ENCODE data around the gene LMAN1.

LMAN1 gene

GRCh38 chr18:59303656-59304195 is 55.3 kb downstream of the LMAN1 start:
- H3K27ac ChIP-seq = no peak overlapping the region
- TF ChIP-seq, protein P1, sequence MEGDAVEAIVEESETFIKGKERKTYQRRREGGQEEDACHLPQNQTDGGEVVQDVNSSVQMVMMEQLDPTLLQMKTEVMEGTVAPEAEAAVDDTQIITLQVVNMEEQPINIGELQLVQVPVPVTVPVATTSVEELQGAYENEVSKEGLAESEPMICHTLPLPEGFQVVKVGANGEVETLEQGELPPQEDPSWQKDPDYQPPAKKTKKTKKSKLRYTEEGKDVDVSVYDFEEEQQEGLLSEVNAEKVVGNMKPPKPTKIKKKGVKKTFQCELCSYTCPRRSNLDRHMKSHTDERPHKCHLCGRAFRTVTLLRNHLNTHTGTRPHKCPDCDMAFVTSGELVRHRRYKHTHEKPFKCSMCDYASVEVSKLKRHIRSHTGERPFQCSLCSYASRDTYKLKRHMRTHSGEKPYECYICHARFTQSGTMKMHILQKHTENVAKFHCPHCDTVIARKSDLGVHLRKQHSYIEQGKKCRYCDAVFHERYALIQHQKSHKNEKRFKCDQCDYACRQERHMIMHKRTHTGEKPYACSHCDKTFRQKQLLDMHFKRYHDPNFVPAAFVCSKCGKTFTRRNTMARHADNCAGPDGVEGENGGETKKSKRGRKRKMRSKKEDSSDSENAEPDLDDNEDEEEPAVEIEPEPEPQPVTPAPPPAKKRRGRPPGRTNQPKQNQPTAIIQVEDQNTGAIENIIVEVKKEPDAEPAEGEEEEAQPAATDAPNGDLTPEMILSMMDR (conservative IDR thresholded peaks at IDR 0.05) = no peak
- TF ChIP-seq ZFX (IDR thresholded peaks at IDR 0.05) = no peak

- no peak overlapping the region for H3K27ac ChIP-seq
- no peak for TF ChIP-seq ZFX (IDR thresholded peaks at IDR 0.05)
- TF ChIP-seq, protein P1 (conservative IDR thresholded peaks at IDR 0.05) = no peak
Observed at GRCh38 chr18:59303006-59303405, 56.1 kb downstream of the LMAN1 start.

- TF ChIP-seq ZFX (IDR thresholded peaks at IDR 0.05) = no peak
- TF ChIP-seq, protein P1 (conservative IDR thresholded peaks at IDR 0.05) = no peak
- H3K27ac ChIP-seq = no peak overlapping the region
Observed at GRCh38 chr18:59301929-59302328, 57.1 kb downstream of the LMAN1 start.

- TF ChIP-seq ZFX (IDR thresholded peaks at IDR 0.05) = no peak
- TF ChIP-seq, protein P1 (conservative IDR thresholded peaks at IDR 0.05) = no peak
Observed at GRCh38 chr18:59300676-59301285, 58.3 kb downstream of the LMAN1 start.

GRCh38 chr18:59298871-59299270 is 60.2 kb downstream of the LMAN1 start:
- no peak overlapping the region for H3K27ac ChIP-seq
- TF ChIP-seq, protein P1 (conservative IDR thresholded peaks at IDR 0.05) = no peak
- no peak for TF ChIP-seq ZFX (IDR thresholded peaks at IDR 0.05)

More at GRCh38 chr18:59300676-59301285, 58.3 kb downstream of the LMAN1 start:
- no peak overlapping the region for H3K27ac ChIP-seq

DNA sequence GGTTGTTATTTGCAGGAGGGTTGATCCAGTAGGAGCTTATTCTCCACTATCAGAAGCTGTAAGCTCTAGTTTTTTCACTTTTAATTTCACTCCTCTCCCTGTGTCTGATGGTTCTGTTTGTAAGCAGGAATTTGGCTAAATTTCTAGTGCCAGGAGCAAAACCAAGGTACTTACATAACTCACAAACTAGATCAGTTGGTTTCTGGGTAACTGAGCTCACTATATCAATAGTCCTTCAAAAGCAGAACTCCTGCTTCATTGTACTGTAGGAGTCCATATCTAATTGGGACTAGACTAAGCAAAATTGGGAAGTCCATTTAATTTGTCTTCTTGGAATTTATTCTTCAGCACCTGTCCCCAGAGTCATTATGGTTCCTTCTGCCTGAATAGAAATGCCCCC is 65.7 kb downstream of the LMAN1 start:
- H3K27ac ChIP-seq = no peak overlapping the region
- no peak for TF ChIP-seq ZFX (IDR thresholded peaks at IDR 0.05)
- TF ChIP-seq, protein P1 (conservative IDR thresholded peaks at IDR 0.05) = no peak

DNA sequence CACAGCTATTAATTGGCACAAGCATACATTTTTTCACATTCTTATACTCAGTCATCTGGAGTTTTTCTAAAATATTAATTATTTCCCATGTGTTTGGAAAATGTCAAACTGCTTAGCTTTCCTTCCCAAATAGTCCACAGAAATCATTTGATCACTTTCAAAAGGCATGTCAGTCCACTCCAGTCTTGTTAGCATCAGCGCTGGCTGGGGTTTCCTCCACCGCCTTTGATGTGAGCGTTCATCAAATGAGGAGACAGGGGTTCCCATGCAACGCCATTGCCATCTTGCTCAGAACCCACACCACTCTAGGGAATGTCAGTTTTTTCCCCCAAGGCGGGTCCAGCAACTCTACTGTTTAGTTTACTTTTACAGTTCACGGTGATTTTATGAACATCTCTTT is 72.7 kb downstream of the LMAN1 start:
- no peak for TF ChIP-seq ZFX (IDR thresholded peaks at IDR 0.05)
- TF ChIP-seq, protein P1 (conservative IDR thresholded peaks at IDR 0.05) = no peak
- no peak overlapping the region for H3K27ac ChIP-seq
